H9 (cell line): ENCODE data around the gene NRXN2. TPM values are rescaled to one million over a fixed set of nuclear protein-coding genes. Genes with fewer than 3 reads are reported as not detected.

Experiments
- DNase-seq: peaks from one replicate; pipeline ENCODE4 v3.0.0-alpha.2; 2017
- H2AFZ ChIP-seq: one replicate; pipeline ENCODE4 v1.6.1; 2013; ENCODE audit warnings: mild to moderate bottlenecking, low read length, control low read depth, moderate library complexity
- H2AK5ac ChIP-seq: 2 replicates; pipeline ENCODE4 v1.6.1; 2013; ENCODE audit warnings: low read length, control low read depth, mixed read lengths; ENCODE audit not compliant: insufficient read length
- H2BK120ac ChIP-seq: one replicate; pipeline ENCODE4 v1.6.1; 2013; ENCODE audit warnings: low read depth, mild to moderate bottlenecking, low read length, control low read depth, inconsistent platforms; ENCODE audit not compliant: poor library complexity, severe bottlenecking
- H2BK12ac ChIP-seq: 2 replicates; pipeline ENCODE4 v1.6.1; 2013; ENCODE audit warnings: low read length, control low read depth, mixed read lengths, low read depth; ENCODE audit not compliant: insufficient read length
- H2BK15ac ChIP-seq: 2 replicates; pipeline ENCODE4 v1.6.1; 2013; ENCODE audit warnings: low read depth, low read length, control low read depth
- H2BK20ac ChIP-seq: one replicate; pipeline ENCODE4 v1.6.1; 2013; ENCODE audit warnings: low read depth, mild to moderate bottlenecking, low read length, control low read depth, inconsistent platforms; ENCODE audit not compliant: poor library complexity, severe bottlenecking
- H2BK5ac ChIP-seq: 2 replicates; pipeline ENCODE4 v1.6.1; 2013; ENCODE audit warnings: low read length, control low read depth, mixed read lengths; ENCODE audit not compliant: insufficient read length
- H3K14ac ChIP-seq: 2 replicates; pipeline ENCODE4 v1.6.1; 2013; ENCODE audit warnings: low read length, control low read depth; ENCODE audit not compliant: insufficient read depth
- H3K18ac ChIP-seq: 2 replicates; pipeline ENCODE4 v1.6.1; 2013; ENCODE audit warnings: low read depth, mild to moderate bottlenecking, mixed read lengths, low read length, control low read depth; ENCODE audit not compliant: insufficient read length
- H3K23ac ChIP-seq: 2 replicates; pipeline ENCODE4 v1.6.1; 2013; ENCODE audit warnings: low read length, control low read depth, mixed read lengths, low read depth; ENCODE audit not compliant: insufficient read length
- H3K23me2 ChIP-seq: 2 replicates; pipeline ENCODE4 v1.6.1; 2013; ENCODE audit warnings: low read depth, mild to moderate bottlenecking, mixed read lengths, low read length, control low read depth; ENCODE audit not compliant: insufficient read length, poor library complexity, severe bottlenecking
- H3K27ac ChIP-seq: 2 replicates; pipeline ENCODE4 v1.5.1; 2013; ENCODE audit warnings: low read length, control low read depth, mixed read lengths, low read depth; ENCODE audit not compliant: insufficient read length
- H3K27me3 ChIP-seq: 2 replicates; pipeline ENCODE4 v1.6.1; 2013; ENCODE audit warnings: low read length, control low read depth, inconsistent platforms; ENCODE audit not compliant: insufficient read depth
- H3K4ac ChIP-seq: 2 replicates; pipeline ENCODE4 v1.6.1; 2013; ENCODE audit warnings: low read depth, mild to moderate bottlenecking, control low read depth, inconsistent platforms, low read length, moderate library complexity
- H3K4me1 ChIP-seq: 2 replicates; pipeline ENCODE4 v1.6.1; 2013; ENCODE audit warnings: low read length, control low read depth, inconsistent platforms; ENCODE audit not compliant: insufficient read depth
- H3K4me2 ChIP-seq: 2 replicates; pipeline ENCODE4 v1.6.1; 2013; ENCODE audit warnings: low read length, control low read depth, mixed read lengths; ENCODE audit not compliant: insufficient read length, insufficient read depth
- H3K56ac ChIP-seq: 2 replicates; pipeline ENCODE4 v1.6.1; 2013; ENCODE audit warnings: low read depth, mild to moderate bottlenecking, mixed read lengths, low read length, control low read depth; ENCODE audit not compliant: insufficient read length
- H3K79me1 ChIP-seq: 2 replicates; pipeline ENCODE4 v1.6.1; 2013; ENCODE audit warnings: low read depth, mild to moderate bottlenecking, moderate library complexity, low read length, control low read depth, inconsistent platforms; ENCODE audit not compliant: insufficient read depth, poor library complexity, severe bottlenecking
- H3K79me2 ChIP-seq: 2 replicates; pipeline ENCODE4 v1.6.1; 2013; ENCODE audit warnings: low read length, control low read depth, inconsistent platforms; ENCODE audit not compliant: insufficient read depth
- H3K9ac ChIP-seq: 2 replicates; pipeline ENCODE4 v1.6.1; 2013; ENCODE audit warnings: low read length, control low read depth, mixed read lengths; ENCODE audit not compliant: insufficient read length; ENCODE audit errors: extremely low read depth
- H3K9me3 ChIP-seq: one replicate; pipeline ENCODE4 v1.6.1; 2013; ENCODE audit warnings: low read depth, low read length, inconsistent platforms; ENCODE audit not compliant: control insufficient read depth
- H3T11ph ChIP-seq: one replicate; pipeline ENCODE4 v1.6.1; 2013; ENCODE audit warnings: mild to moderate bottlenecking, low read length, control low read depth, inconsistent platforms
- H4K20me1 ChIP-seq: one replicate; pipeline ENCODE4 v1.6.1; 2013; ENCODE audit not compliant: control insufficient read depth, insufficient read length, insufficient read depth
- H4K5ac ChIP-seq: 2 replicates; pipeline ENCODE4 v1.6.1; 2013; ENCODE audit warnings: low read depth, mild to moderate bottlenecking, mixed read lengths, low read length, control low read depth; ENCODE audit not compliant: insufficient read length
- H4K8ac ChIP-seq: replicated peaks from 2 replicates; pipeline ENCODE4 v1.6.1; 2013; ENCODE audit warnings: low read length, control low read depth, mixed read lengths, low read depth; ENCODE audit not compliant: insufficient read length
- H4K91ac ChIP-seq: 2 replicates; pipeline ENCODE4 v1.6.1; 2013; ENCODE audit warnings: low read depth, mild to moderate bottlenecking, moderate library complexity, mixed read lengths, low read length, control low read depth; ENCODE audit not compliant: insufficient read length
- H3K27ac Mint-ChIP-seq, 3 experiments: 2 replicates in 2 of 3; 3 replicates in 1 of 3; pipeline ENCODE4 v1.8.0; 2020 to 2021; ENCODE audit warnings: mixed read lengths in 3 of 3, mild to moderate bottlenecking in 1 of 3, moderate library complexity in 1 of 3
- H3K27me3 Mint-ChIP-seq: 2 replicates; pipeline ENCODE4 v1.8.0; 2021; ENCODE audit warnings: low read depth, mild to moderate bottlenecking, moderate library complexity, mixed read lengths
- H3K36me3 Mint-ChIP-seq, 3 experiments: 2 replicates in 2 of 3; 3 replicates in 1 of 3; pipeline ENCODE4 v1.8.0; 2020 to 2021; ENCODE audit warnings: low read depth in 3 of 3, mixed read lengths in 3 of 3; ENCODE audit not compliant: insufficient read depth in 1 of 3
- H3K4me1 Mint-ChIP-seq, 2 experiments: 2 replicates each; pipeline ENCODE4 v1.8.0; 2020; ENCODE audit warnings: mixed read lengths in 2 of 2
- H3K4me3 Mint-ChIP-seq, 2 experiments: 2 replicates in 1 of 2; 3 replicates in 1 of 2; pipeline ENCODE4 v1.8.0; 2020 to 2021; ENCODE audit warnings: mild to moderate bottlenecking in 2 of 2, mixed read lengths in 2 of 2, moderate library complexity in 1 of 2
- H3K9me3 Mint-ChIP-seq, 2 experiments: 2 replicates in 1 of 2; 3 replicates in 1 of 2; pipeline ENCODE4 v1.8.0; 2020; ENCODE audit warnings: mild to moderate bottlenecking in 2 of 2, mixed read lengths in 2 of 2, moderate library complexity in 1 of 2
- CTCF ChIP-seq: fragments of 200-600 bp; sonication (generic); conservative IDR thresholded peaks from 3 replicates; pipeline ENCODE4 v1.8.0; 2021; ENCODE audit warnings: antibody characterized with exemption, mild to moderate bottlenecking
- WGBS: extraction: QIAGEN DNeasy Blood & Tissue Kit; methylation state at CpG from one replicate; pipeline ENCODE4 v1.1.7; 2013; ENCODE audit warnings: missing lambda C conversion rate, low lambda C conversion rate, mixed read lengths; ENCODE audit not compliant: insufficient read length; ENCODE audit errors: extremely low coverage; 5-methylcytosine and 5-hydroxymethylcytosine counted together
- total RNA-seq: library from RNA; stranded (reverse); gene quantifications from 2 replicates; pipeline ENCODE4 v1.2.1, GENCODE V29; 2021

The NRXN2 gene
- total RNA-seq, 1 experiment from 2014 or later, result 3.9 TPM

DNA sequence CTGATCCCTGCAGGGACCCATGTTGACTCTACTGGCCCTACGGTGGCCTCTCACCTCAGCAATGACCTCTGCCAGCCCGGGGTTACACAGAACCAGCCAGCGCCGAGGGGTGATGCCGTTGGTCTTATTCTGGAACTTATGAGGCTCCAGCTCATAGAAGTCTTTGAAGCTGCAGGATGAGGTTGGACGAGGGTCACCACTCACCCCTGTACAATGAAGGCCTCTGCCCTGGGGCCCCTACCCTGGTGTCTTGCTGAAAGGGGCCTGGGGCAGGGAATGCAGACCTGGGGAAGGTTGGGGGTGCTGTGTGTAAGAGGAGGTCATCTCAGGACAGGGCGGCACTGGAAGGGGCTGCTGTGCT is 30.0 kb upstream of the NRXN2 start:
- no peak overlapping the region for H2BK120ac ChIP-seq
- H2BK15ac ChIP-seq, result no peak overlapping the region
- no peak overlapping the region for H2BK5ac ChIP-seq
- Mint-ChIP-seq H3K4me3 (no peak overlapping the region; a peak in 1 of 5 replicates), H3K27me3 (peaks cover 2% of the 10 kb centered on the region), H3K27ac (no peak overlapping the region), H3K36me3 (peaks cover 0 to 14% (median 0%) of the 10 kb centered on the region in 3 experiments; a peak in 2 of 7 replicates), H3K9me3 (no peaks in the 10 kb centered on the region), H3K4me1 (peaks cover 10 to 25% of the 10 kb centered on the region in 2 experiments)
- no peak overlapping the region for H3K4ac ChIP-seq
- H3K14ac ChIP-seq, result no peak overlapping the region
- no peak overlapping the region for H3K9ac ChIP-seq
- no peak overlapping the region for H3K4me2 ChIP-seq
- no peak overlapping the region for H2AFZ ChIP-seq
- DNase-seq, result no peak
- H2BK20ac ChIP-seq, result no peak overlapping the region
- H3K27ac ChIP-seq, result no peak overlapping the region
- no peak overlapping the region for H3K56ac ChIP-seq
- H3K79me2 ChIP-seq, result no peaks in the 10 kb centered on the region
- no peak overlapping the region for H4K8ac ChIP-seq
- no peaks in the 10 kb centered on the region for H3K4me1 ChIP-seq
- H4K91ac ChIP-seq, result no peak overlapping the region
- no peak overlapping the region for H2BK12ac ChIP-seq
- no peaks in the 10 kb centered on the region for H3K9me3 ChIP-seq
- no peaks in the 10 kb centered on the region for H3K27me3 ChIP-seq
- H4K20me1 ChIP-seq, result no peaks in the 10 kb centered on the region
- H3K23me2 ChIP-seq, result no peaks in the 10 kb centered on the region
- H3K18ac ChIP-seq, result no peak overlapping the region
- no peak overlapping the region for H3T11ph ChIP-seq
- no CpG with 5 or more reads among the region's 7 CpGs for WGBS
- no peak for TF ChIP-seq CTCF
- H2AK5ac ChIP-seq, result no peak overlapping the region
- H4K5ac ChIP-seq, result no peak overlapping the region
- H3K79me1 ChIP-seq, result no peaks in the 10 kb centered on the region
- H3K23ac ChIP-seq, result no peak overlapping the region
